Large intestine (tissue), 1 donor: Measurements from ENCODE around the gene TCEAL4. TPM values are rescaled to one million over a fixed set of nuclear protein-coding genes. Genes with fewer than 3 reads are reported as not detected.

ENCODE experiments used
- polyA plus RNA-seq: library from polyadenylated mRNA; unstranded; fragments of 120-200 nt; gene quantifications from one replicate; pipeline ENCODE4 v1.2.1, GENCODE V29; 2013

The TCEAL4 gene
- polyA plus RNA-seq, 1 donor: 102 TPM

Other genes with a start within 250 kb of the TCEAL4 start
- 135 TPM for gene TCEAL9, start 229.0 kb upstream of the TCEAL4 start, polyA plus RNA-seq
- 191 TPM for gene BEX3, start 209.0 kb upstream of the TCEAL4 start, polyA plus RNA-seq
- 1.8 TPM for gene RAB40A, start 66.0 kb upstream of the TCEAL4 start, polyA plus RNA-seq
- gene TCEAL3, start 22.4 kb downstream of the TCEAL4 start, polyA plus RNA-seq: 14.2 TPM
- 31.0 TPM for gene TCEAL1, start 43.5 kb downstream of the TCEAL4 start, polyA plus RNA-seq
- 357 TPM for gene MORF4L2, start 101.2 kb downstream of the TCEAL4 start, polyA plus RNA-seq
- 0.43 TPM for gene TMEM31, start 125.4 kb downstream of the TCEAL4 start, polyA plus RNA-seq
- 32.0 TPM for gene PLP1, start 191.3 kb downstream of the TCEAL4 start, polyA plus RNA-seq
- gene RAB9B, start 246.7 kb downstream of the TCEAL4 start, polyA plus RNA-seq: 3.2 TPM